Activated gamma-delta T cell treated with anti-CD3 and anti-CD28 coated beads, Interleukin-2, amount 50 U/mL, for 16 hours (primary cell): ENCODE data around the gene THSD4.
"Not testable (repeated sequence)": the region's sequence is repeated elsewhere in the genome, so short reads cannot be mapped to it uniquely, and the experiment has no call there.

ENCODE experiments used
- DNase-seq: peaks from one replicate; pipeline ENCODE4 v3.0.0-alpha.2; 2020; ENCODE audit warnings: low read depth

THSD4 gene

DNA sequence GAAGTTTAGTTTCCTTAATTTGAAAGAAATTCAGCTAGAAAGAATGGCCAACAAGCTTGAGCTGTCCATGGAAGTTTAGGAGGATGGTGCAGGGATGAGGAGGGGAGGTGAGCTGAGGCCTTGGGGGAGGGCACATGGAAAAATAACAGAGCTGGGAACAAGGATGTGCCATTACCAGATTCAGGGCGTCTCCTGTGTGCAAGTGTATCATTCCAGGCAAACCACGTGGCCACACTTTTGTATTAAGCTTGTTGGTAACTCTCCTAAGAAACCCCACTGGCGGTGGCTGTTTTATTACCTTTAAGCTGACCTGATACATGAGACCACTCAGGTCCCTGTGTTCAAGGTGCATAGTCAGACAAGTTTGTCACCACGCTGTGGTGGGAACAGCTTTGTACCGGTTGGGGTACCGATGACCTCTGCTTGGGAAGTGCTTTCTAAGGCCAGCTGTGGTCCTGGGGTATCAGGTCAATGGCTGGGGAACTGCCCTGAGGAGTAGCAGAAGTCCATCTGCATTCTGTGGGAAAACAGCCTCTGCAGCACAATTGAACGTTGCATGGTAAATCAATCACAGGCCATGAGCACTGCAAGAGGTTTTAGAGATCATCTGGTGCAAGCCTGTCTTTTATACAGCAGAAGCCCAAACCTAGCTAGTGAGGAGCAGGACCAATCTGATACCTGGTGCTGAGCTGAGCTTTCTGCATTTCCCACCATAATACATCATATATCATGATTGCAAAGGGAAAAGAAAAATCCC lies 235.5 kb downstream of the THSD4 start:
- DNase-seq = no peak

DNA sequence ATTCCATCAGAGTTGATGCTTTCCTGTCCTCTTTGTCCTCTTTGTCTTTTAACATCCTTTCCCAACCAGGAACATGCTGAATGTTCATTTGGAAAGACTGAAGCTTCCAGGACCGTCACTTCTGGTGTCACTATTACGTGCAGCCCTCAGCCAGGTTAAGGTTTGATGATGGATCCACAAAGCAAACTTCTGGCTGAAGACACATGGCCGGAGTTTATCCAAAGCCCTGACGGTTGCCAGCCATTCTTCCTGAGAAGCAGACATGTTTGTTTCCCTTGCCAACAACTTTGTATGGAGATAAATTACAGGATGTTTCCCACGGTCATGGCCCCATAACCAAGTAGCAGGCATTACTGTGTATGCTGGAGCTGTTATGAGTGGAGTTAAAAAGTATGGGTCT lies 236.9 kb downstream of the THSD4 start:
- no peak for DNase-seq

DNA sequence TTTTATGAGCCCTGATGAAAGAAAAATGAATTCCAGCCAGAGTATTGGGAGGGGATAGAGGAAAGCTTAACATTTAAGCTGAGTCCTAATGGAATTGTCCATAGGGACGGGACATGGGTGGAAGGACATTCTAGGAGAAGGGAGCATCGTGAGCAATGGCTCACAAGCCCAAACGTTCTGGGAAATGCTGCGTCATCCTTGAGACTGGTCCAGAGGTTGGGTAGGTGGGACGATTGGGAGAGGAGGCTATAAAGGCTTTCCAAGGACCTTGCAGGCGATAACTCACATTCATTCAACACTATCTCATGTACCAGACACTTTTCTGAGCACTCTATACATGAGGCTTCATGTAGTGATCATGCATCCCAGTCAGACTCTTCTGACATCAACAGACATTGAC lies 237.5 kb downstream of the THSD4 start:
- DNase-seq = no peak

DNA sequence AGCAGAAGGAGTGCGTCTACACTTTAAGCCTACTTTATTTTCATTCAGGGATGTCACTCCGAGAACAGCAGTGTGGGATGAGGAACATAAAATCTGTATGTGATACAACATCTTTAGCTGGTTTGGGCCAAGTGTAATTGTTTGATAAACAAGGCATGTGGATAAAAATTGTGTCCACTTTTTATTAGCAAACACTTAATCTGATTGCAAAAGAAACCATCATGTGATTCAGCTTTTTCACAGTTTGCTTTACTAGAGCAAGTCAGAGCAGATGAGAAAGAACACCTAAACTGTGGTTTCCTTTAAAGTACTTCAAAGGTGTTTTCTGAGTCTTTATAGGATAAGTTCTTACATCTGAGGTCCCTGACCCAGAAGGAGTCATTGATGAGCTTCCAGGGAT lies 237.9 kb downstream of the THSD4 start:
- DNase-seq = no peak

DNA sequence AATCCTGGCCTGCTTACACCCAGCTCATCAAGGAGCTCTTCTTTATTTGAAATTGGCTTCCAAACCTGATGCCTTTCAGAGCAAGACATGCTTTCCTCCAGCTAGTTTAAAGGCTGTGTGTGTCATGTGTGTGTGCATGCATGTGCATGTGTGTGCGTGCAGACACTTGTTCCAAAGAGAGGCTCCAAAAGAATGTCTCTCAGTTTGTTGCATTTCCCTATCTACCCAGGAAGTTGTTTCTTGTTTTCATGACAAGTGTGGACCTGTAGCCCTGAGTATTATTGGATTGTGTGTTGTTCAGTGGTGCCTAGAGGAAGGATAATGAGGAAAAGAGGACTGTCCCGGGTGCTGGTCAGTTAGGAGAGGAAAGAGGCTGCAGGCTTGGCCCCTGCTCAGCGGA lies 240.0 kb downstream of the THSD4 start:
- no peak for DNase-seq

DNA sequence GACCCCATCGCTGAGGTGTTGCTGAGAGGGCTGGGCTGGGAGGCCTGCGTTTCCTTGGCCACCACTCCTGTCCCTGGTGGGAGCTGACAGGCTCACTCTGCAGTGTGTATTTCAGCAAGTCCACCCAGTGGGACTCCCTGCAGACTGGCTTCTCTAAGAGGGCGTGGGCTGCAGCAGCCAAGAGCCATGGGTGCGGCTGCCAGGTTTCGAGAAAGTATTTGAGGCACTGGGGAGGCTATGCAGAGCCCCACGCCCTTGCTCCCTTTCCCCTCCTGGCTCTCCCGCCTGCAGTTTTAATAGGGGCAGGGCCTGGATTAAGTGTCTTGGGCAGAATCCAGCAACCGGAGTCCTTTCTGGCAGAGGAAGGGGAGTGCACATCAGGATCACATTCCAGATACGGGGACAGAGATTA lies 242.1 kb downstream of the THSD4 start:
- DNase-seq = no peak

DNA sequence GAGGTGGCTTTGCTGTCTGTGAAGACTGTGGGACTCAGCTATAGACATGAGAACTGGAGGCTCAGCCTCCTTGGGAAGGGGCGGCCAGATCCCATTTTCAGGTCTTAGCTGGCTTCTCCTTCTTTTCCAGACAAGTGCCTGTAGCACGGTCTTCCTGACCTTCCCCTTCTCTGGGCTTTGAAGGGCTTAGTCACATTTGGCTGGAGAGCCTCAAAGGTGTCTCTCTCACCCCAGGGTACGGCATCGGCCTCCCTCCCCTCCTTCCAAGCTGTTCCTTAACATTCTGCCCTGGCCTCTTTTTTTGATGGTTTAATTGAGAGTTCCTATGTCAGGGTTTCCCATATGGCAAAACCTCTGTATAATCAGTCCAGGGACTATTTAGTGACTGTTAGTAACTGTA lies 242.7 kb downstream of the THSD4 start:
- no peak for DNase-seq

DNA sequence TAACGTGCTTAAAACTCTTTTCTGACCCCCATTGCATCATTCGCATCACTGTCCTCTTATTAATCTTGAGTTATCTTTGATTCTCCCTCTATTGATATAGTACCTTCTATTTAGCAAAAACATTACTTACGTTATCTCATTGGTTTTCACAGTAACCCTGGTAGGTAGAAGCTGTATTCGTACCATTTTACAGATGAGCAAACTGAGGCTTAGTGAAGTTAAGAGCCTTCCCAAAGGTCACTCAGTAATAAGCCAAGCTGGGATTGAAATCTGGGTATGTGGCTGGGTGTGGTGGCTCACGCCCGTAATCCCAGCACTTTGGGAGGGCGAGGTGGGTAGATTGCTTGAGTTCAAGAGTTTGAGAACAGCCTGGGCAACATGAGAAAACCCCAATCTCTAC lies 244.0 kb downstream of the THSD4 start:
- DNase-seq = no peak

DNA sequence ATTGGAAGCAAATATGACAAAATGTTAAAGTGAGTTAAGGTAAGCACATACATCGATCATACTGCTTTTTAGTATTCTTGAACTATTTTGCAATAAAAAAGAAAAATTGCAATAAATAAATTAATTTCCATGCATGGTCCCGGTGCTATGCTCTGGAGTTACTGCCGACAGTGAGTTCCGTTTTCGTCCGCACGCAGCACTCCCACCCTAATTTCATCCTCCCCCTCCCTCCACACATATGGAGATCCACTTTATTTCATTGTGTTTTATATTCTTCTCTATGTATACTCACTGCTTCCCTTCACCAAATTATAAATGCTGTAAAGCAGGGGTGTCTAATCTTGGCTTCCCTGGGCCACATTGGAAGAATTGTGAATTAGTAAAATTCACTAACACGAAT lies 247.3 kb downstream of the THSD4 start:
- DNase-seq = no peak

DNA sequence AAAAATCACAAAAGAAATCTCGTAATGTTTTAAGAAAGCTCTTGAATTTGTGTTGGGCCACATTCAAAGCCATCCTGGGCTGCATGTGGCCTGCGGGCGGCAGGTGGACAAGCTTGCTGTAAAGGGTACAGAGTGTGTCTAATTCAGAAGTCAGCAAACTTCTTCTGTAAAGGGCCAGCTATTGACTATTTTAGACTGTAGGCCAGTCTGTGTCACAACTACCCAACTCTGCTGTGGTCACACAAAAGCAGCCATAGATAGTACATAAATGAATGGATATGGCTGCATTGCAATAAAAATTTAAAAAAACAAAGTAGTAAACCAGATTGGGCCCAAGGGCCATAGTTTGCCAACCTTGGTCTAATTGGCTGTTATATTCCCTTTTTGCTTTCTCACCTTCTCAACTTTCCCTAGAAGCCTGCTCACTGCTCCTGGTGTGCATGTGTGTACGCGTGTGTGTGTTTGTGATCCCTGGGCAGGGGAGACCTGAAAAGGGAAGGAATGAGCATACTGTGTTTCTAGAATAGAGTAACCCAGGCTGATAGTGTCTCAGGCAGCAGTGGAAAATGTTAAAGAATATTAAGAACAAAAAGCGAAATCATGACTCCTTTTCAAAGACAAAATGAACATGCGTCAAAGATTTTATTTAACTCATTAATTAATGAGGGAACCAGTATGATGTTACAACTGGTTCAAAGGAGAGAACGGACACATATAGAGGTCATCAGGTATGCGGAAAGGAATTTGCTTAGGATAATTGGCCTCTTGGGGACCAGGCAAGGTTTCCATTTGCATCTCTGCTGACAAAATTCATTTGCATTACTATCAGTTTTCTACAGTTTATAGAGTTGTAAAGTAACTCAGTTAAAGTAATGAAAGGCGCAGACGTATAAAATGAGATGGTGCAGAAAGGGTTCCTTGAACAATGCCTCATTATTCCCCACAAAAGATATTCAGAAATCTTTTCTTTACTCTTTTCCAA lies 248.0 kb downstream of the THSD4 start:
- DNase-seq = no peak

DNA sequence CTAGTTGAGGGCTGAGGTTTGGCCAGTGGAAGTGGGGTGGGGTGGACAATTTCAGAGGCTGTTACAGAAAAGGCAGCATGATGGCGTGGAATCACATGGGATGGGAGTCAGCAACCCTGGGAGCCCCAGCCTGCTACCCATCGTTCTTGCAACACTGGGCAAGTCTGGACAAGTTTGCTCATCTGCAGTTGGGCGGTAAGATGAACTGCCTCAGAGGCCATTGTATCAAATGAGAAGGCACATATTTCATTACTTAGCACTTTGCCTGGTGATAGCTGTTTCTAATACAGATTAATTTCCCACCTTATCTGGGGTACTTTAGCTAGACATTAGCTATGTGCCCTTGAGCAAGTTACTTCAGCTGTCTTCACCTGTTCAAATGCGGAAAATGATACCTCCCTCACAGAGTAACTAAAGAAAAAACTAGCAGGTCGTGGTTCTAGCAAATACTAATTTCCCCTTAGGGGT lies 248.9 kb downstream of the THSD4 start:
- no peak for DNase-seq

DNA sequence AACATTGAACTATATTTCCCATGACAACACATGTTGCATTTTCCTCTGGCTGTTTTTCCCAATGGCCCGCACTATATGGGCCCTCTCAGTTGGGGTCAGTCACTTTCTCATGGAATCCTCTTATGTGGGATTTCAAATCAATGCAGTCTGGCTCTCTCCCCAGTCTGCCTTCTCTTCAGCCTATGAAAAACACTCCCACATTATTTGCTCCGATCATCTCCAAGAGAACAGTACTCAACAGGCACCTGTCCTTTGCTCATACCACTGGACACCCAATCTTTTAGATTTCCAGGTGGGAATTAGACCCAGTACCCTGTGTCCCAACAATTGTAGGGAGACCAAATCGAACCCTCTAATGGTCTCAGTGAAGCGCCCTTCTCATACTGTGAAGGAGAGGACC lies 251.3 kb downstream of the THSD4 start:
- no peak for DNase-seq

DNA sequence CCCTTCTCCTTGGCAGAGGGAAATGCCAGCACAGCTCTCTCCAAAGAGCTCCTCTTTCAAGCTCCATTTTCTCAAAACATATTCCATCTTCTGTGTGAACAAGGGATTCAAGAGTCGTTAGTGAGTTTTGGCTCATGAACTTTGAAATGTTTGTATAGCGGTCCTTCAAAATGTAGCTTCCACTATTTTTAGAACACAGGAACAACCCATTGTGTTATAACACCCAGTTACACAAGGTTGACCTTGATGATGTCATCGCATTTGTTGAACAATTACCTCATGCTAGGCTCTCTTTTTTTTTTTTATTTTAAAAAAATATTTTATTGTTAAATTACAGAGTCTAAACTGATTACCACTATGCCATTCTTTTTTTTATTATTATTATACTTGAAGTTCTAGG lies 251.7 kb downstream of the THSD4 start:
- DNase-seq = no peak

DNA sequence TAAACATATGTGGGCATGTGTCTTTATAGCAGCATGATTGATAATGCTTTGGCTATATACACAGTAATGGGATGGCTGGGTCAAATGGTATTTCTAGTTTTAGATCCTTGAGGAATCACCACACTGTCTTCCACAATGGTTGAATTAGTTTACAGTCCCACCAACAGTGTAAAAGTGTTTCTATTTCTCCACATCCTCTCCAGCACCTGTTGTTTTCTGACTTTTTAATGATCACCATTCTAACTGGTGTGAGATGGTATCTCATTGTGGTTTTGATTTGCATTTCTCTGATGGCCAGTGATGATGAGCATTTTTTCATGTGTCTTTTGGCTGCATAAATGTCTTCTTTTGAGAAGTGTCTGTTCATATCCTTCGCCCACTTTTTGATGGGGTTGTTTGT lies 252.5 kb downstream of the THSD4 start:
- not testable (repeated sequence) for DNase-seq

DNA sequence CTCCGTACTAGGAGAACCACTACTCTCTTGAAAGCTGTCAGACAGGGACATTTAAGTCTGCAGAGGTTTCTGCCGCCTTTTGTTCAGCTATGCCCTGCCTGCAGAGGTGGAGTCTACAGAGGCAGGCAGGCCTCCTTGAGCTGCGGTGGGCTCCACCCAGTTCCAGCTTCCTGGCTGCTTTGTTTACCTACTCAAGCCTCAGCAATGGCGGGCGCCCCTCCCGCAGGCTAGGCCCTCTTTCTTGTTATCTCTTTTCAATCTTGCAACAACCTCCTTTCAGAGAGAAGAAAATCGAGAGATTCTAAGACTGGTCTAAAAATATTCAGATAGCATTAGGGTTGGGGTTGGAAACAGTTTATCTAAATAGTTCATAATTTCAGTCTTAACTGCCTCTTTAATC lies 257.5 kb downstream of the THSD4 start:
- DNase-seq = not testable (repeated sequence)

DNA sequence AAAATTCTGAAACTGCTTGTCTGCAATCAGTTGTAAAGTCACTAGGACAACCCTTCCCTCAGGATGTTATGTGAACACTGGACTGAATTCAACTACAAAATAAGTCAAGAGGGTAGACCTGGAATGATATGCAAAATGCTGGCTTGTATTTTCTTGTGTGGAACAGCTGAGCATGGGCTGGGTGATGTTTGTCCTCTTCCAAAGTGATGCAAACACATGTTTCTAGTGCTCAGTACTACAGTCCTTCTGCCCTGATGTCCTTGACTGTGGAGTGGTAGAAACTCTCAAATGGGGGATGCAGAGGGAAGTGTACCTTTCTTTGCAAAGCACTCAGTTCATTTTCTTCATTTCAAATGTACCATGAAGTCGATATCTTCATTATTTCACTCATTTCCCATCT lies 258.6 kb downstream of the THSD4 start:
- DNase-seq = no peak

DNA sequence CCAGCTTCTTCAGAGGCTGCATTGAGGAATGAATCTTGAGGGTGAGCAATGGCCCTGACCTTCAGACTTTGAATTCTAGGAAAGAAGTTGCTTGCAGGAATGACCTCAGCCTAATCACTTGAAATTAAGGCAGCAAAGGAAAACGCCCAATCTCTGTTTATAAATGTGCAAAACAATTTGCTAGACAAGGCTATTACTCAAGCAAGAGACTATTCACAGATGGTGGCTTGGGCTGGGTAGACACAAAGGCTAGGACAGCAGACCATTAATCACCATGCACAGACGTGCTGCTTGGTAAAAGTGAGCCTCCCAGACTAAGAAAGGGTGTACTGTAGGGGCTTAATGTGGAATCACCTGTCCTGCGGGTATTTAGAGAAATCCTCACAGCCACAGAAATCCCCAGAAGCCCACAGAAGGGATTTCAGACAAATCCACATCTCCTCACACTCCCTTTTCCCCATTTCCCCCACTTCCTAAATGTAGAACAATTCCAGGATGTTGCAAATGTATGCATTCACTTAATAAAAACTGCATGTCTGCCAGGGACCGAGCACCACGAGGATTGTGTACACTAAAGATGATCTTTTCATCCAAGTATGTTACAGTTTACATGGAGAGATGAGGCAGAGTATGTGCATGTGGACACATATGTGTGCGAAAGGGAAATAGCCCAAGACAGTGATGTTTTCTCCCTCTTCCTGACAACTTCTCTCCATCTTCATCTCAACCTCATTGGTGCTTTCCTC lies 259.5 kb downstream of the THSD4 start:
- DNase-seq = no peak

DNA sequence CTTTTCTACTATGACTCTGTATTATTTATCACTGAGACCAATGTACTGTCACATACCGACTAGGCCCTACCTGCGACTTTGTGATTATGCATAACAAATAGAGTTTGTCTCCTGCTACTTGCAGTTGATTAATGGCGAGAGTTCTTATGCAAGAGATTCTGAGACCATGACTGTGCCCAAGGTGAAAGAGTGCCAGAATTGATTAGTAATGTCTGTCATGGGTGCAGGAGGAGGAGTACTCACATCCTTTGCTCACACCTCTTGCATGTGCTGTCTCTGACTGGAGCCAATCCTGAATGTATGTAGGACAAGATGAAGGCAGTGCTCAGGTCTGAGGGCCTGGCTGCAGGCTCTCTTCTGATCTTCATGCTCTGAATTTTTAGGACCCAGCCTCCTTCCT lies 260.7 kb downstream of the THSD4 start:
- DNase-seq = no peak

DNA sequence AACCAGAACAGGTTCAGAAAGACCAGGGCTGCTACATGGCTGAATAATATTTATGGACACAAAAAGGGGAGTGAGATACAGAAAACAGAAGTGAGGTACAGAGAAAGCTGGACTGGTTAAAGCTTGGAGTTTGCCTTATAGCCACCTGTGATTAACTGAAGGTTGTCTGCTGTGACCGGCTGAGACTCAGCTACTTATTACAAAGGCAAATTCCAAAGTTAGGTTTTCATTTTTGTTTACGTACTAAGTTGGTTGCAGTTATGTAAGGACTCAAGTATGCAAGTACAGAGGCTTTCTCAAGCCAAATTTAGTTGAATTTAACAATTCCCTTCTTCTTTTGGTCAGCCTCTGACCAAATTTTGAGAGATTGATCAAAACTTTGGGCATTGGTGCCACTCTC lies 264.6 kb downstream of the THSD4 start:
- no peak for DNase-seq

DNA sequence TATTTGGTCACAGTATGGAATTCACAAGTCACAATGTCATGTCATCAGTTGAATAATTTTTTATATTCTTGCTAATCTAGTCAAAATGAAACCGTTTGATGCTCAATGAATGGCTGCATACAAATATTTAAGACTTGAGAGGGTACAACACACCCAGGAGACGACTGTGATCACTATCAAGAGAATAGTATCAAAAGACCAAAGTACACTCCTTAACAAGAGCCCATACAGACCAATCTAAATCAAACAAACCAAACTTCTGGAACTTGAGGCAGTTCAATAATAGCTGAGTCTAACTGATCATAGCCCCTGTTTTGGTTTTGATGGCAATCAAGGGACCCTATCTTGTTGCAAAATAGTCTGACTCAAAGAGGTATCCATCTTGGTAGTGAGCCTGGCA lies 265.1 kb downstream of the THSD4 start:
- no peak for DNase-seq

DNA sequence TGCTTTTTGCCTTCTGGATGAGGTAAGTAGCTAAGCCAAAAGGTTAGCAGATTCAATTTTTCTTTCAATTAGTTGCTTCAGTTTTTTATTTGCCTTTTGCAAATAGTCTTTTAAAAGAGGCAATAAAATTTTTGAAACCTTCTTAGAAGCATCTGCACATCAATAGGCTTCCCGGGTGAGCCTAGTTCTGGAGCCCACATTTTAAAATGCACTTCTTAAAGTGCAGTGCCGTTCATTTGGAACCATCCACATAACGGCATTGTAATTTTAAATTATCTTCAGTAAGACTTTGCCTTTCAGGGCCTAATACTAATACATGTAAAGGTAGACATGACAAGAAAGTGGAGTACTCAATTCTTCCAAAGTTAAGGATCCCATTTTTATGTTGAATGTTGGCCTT lies 269.2 kb downstream of the THSD4 start:
- no peak for DNase-seq

DNA sequence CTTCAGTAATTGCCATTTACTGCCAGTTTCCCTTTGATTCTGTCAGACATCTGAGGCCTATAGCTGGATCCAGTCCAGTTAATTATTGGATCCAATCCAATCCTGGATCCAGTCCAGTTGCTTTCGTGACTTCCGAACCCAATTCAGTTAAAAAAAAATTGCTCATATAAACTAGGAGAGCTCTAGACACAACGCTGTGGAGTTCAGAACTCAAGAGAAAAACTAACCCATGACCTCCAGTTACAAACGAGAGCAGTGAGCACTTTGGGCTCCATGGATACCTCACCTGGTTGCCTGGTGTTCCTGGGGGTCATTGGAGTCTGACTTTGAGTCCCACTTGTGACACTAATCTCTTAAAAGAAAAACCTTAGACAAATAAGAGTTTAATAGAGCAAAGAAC lies 269.8 kb downstream of the THSD4 start:
- DNase-seq = no peak

DNA sequence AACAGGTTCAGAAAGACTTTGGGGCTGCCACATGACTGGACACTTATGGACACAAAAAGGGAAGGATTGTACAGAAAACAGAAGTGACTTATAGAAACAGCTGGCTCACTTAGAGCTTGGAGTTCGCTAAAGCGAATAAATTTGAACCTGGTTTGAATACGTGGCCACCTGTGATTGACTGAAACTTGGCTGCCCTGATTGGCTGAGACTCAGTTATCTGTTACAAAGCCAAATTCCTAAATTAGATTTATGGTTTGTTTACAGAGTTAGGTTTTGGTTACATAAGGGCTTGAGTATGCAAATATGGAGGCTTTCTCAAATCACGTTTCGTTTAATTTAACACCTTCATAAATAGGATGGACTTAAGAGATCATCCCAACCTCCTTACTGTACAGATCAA lies 270.2 kb downstream of the THSD4 start:
- DNase-seq = no peak
